ENCODE measurements around the gene TUBB4B.
A peak's percentile ranks its signal among the peaks of the same experiment; 100 is the strongest.

Gene TUBB4B

DNA sequence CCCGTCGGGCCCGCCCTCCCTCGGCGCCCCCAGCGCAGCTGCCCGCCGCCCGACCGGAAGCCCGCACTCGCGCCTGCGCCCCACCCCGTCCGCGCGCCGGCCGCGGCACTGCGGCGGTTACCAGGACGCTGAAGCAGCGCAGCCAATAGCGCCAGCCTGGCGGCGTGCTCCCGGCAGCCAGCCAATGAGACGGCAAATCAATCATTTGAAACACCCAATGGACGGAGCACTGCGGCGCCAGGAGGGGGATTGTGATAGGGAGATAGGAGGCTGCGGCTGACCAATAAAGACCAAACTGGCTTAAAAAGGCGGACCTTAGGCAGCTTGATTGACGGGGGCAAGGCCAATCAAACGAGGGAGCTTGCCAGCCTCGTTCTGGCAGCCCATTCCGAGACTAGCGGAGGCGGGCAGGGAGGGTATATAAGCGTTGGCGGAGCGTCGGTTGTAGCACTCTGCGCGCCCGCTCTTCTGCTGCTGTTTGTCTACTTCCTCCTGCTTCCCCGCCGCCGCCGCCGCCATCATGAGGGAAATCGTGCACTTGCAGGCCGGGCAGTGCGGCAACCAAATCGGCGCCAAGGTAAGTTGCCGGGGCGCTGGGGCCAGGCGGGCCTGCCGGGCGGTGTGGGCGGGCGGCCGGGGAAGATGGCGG, at the start of gene TUBB4B:
TSS of gene TUBB4B (plus strand) at position 447 of the 649 bp plus-strand sequence. CDS start at position 521, 74 bp downstream.
- peak; percentile 100 for DNase-seq (ENCODE audit: low read depth)

- no peak for DNase-seq (ENCODE audit: low read depth)
These were observed 49.2 kb upstream of the TUBB4B start for GRCh38 chr9:137191691-137192447.

DNA sequence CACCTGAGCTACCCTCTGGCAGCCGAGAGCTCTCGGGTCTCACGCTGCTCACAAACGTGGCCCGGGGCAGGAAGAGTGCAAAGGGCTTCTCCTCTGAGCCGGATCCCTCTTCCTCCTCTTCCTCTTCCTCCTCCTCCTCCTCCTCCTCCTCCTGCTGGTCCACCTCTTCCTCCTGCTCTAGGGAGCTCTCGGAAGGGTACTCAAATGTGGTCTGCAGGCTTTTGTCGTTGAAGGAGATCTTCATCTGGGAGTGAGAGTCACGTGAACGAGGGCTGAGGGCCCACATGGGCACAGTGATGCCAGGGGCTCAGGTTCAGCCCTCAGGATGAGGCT, 48.7 kb upstream of the TUBB4B start:
- no peak for DNase-seq (ENCODE audit: low read depth)

DNA sequence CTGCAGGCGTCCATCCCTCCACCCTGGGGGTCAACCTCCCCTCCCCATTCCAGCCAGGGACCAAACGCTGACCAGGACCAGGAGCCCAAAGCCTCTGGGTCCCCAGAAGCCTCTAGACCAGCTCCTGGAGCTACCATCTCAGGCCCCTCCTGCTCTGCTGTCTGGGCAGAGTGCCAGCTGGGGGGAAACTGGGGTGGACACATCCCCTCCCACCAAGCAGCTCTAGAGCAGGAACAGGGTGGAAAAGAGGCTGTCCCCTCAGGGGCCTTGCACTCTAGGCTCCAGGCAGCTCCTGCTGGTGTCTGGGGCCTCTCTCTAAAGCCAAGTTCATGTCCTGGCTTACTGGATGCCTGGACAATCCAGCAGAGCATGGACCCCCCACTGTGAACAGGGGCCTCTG, 48.2 kb upstream of the TUBB4B start:
- no peak for DNase-seq (ENCODE audit: low read depth)

GRCh38 chr9:137193771-137194170, 47.3 kb upstream of the TUBB4B start:
- DNase-seq (ENCODE audit: low read depth): no peak

DNA sequence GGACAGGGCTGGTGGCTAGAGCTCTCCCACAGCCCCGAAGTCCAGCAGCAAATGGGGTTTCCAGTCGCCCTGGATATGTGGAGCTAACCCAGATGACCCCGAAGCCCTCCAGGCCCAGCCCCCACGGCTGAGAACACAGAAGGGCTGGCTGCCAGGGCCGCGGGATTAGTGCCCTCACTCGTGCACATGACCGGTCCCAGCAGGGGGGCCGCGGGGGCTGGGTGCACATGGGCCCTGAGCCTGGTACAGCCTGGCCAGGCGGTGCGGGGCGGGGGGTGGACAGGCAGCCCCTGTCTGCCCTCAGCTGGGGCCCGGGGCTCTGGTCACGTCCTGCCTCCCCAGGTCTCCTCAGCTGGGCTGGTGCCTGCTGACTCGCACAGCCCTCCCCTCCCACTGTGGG, 46.7 kb upstream of the TUBB4B start:
- DNase-seq (ENCODE audit: low read depth): no peak

- no peak for DNase-seq (ENCODE audit: low read depth)
These were observed 46.2 kb upstream of the TUBB4B start for GRCh38 chr9:137194909-137195308.

- no peak for DNase-seq (ENCODE audit: low read depth)
These were observed 45.4 kb upstream of the TUBB4B start for GRCh38 chr9:137195525-137196220.

DNA sequence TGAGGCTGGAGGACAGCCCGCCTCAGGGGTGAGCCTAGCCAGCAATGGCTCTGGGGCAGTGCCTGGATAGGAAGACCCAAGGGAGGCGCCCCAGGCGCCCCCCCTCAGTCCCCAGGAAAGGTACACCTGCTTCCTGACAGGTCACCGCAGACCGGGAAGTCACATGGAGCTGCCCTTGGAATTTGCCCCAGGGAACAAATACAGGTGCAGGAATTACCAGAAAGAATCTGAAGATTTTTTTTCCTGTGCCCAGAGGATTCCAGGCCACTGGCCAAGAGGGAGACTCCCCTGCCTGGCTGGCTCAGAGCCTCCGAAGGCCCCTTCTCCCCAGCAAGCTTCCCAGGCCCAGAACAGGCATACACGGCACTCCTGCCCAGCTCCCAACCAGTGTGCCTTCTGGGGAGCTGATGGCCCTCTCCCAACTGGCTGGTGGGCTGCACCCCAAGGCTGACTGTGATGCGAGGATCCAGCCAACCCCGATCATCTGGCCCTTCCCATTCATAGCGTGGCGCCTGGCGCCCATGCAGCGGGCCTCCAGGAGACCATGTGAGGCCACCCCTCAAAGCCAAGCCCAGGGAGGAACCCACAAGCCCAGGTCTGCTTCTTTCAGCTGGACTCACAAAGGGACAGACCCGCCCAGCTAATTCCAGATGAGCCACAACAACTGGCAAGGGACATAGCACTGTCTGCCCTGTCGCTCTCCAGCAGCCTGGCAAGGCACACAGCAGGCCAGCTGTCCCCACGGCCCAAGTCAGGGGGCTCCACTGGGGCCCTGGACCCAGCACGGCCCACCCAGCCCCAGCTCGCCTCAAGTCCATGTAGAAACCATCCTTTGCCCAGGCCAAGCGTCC, 42.8 kb upstream of the TUBB4B start:
- DNase-seq (ENCODE audit: low read depth): no peak

DNA sequence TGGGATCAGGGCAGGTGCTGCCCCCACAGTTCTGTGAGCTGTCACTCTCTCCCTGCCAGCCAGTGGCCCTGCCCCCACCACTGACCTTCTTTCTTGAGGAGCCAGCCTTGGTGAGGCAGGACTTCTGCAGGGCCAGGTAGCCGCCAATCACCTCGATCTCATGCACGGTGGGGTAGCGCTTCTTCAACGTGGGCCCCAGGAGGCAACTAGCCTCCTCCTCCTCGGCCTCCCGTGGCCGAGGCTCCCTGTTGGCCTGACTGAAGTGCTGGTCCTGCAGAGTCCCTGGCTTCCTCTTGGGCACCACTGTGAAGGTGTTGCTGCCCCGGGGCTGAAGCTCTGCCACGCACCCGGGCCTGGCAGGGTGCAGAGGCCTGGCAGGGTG, 42.2 kb upstream of the TUBB4B start:
- DNase-seq (ENCODE audit: low read depth): no peak

- DNase-seq (ENCODE audit: low read depth): no peak
These were observed 41.5 kb upstream of the TUBB4B start for GRCh38 chr9:137199411-137200121.

GRCh38 chr9:137200311-137201204, 40.5 kb upstream of the TUBB4B start, which contains the start of gene TPRN:
TSS of gene TPRN (minus strand) at chr9:137200741. CDS start at chr9:137200711, 30 bp downstream.
- peak; percentile 99 for DNase-seq (ENCODE audit: low read depth)

DNA sequence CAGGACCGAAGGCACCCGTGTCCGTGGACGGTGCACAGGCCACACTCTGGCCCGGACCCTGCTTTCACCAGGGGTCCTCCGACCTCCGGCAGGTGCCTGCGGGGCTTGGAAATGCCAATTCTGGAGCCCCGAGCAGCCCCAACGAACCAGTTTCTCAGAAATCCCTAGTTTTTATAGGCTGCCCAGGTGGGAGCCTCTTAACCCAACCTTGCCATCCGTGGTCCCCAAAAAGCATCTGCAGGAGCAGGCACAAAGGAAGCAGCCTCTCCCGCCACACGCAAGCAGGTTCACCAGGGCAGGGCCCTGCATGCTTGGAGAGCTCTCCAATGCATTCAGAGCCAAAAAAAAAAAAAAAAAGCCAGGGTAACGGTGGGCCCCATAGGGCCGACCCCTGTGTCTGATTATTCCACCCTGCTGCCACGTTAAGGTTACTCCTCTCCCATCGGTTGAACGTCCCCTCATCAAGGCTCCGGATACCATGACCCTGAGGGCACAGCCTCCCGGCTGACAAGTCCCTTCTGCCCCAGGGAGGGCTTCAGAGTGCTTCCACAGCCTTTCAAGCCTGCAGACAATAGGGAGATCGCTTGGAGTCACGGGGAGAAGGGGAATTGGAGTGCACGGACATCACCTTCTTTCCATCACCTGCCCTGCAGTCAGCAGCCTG, 39.8 kb upstream of the TUBB4B start:
- no peak for DNase-seq (ENCODE audit: low read depth)

DNA sequence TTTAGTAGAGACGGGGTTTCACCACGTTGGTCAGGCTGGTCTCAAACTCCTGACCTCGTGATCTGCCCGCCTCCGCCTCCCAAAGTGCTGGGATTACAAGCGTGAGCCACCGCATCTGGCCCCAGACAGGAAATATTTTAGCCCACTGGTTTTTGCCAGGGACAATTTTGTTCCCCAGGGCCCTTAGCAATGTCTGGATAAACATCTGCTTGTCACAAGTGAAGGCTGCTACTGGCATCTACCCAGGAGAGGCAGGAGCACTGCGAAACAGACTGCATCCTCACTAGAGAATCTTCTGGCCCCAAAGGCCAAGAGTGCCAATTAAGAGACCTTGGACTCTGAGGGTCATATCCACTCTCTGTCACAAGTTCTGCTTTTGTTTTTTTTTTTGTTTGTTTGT, 38.1 kb upstream of the TUBB4B start:
- DNase-seq (ENCODE audit: low read depth): no peak

DNA sequence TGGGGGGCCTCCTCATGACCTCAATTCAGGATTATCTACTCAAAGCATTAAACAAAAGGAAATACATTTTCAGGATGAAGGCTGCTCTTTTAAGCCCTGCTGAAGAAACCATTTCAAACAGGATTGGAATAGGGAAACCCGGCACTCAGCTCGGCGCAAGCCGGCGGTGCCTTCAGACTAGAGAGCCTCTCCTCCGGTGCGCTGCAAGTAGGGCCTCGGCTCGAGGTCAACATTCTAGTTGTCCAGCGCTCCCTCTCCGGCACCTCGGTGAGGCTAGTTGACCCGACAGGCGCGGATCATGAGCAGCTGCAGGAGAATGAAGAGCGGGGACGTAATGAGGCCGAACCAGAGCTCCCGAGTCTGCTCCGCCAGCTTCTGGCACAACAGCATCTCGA, 36.4 kb upstream of the TUBB4B start:
- no peak for DNase-seq (ENCODE audit: low read depth)

GRCh38 chr9:137205126-137206069, 35.7 kb upstream of the TUBB4B start, which contains the start of the genes NDOR1 and TMEM203:
TSS of gene NDOR1 (plus strand) at chr9:137205700. CDS start at chr9:137205778, 78 bp downstream.
TSS of gene TMEM203 (minus strand) at chr9:137205648. CDS start at chr9:137205414, 234 bp downstream.
- peak; percentile 28 for DNase-seq (ENCODE audit: low read depth)

- no peak for DNase-seq (ENCODE audit: low read depth)
These were observed 34.5 kb upstream of the TUBB4B start for GRCh38 chr9:137206602-137207001.

GRCh38 chr9:137211532-137211931, 29.6 kb upstream of the TUBB4B start:
- DNase-seq (ENCODE audit: low read depth): no peak

DNA sequence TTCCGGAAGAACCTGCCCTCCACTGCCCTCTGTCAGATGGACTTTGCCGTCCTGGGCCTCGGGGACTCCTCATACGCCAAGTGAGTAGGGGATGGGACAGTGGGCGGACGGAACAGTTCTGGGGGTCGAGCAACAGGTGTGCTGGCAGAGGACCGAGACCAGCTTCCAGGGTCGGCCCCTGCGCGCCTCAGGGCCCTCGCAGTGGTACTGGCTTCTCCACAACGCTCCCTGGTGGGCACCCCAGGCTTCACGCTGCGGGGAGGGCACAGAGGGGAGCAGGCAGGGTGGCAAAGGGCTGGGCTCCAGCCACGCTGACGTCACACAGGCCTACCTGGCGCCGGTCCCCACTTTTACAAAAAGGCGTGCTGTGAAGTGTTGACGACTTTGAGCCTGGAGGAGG, 28.6 kb upstream of the TUBB4B start:
- DNase-seq (ENCODE audit: low read depth): no peak
